ENCODE measurements around the gene NOD2. TPM values are rescaled to one million over a fixed set of nuclear protein-coding genes. Genes with fewer than 3 reads are reported as not detected.

Gene NOD2
- total RNA-seq, 1 experiment from 2014 or later: 5.4 TPM

DNA sequence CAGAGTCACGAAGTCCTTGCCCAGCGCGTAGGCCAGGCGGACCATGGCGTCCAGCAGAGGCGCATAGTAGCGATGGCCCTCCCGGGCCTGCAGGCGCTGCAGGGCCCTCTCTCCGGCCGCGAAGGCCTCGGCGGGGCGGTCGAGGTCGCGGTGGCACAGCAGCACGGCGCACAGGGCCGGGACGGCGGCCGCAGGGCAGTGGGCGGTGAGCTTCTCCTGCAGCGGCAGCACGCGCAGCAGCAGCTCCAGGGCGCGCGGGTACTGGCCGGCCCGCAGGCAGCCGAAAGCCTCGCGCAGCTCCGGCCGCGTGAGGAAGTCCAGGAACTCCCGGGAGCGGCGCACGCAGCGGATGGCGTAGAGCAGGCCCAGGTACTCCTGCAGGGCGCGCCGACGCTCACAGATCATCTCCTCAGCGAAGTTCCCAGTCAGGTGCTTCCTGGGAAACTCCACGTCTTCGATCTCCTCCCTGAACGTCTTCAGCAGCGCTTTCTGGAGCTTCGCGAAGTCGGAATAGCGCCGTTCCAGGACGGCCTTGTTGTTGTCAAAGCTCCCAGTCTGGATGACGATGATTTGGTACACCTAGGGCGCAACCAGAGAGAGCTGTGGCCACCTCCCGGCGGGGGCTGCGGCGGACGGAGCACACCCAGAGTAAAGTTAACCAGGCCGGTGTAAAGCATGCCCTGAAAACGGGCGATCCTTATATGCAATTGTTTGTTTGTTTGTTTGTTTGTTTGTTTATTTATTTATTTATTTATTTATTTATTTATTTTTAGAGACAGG is 19.7 kb upstream of the NOD2 start:
- peaks cover 10 to 23% of the 10 kb centered on the region in 2 experiments; a peak in 3 of 4 replicates for H3K9me3 ChIP-seq (ENCODE audit: control insufficient read depth in 1 of 2, insufficient read depth in 1 of 2, low read depth in 1 of 2, low read length in 2 of 2)
- BruUV-seq (replicated peaks): no TSS peak
- no peak overlapping the region for H3K4me2 ChIP-seq (ENCODE audit: low read length)
- H2AFZ ChIP-seq (ENCODE audit: low read depth, low read length, poor library complexity, severe bottlenecking): no peak overlapping the region
- H3K4me1 ChIP-seq (ENCODE audit: control insufficient read depth in 1 of 2, insufficient read depth in 2 of 2, low read length in 2 of 2): no peaks in the 10 kb centered on the region
- ChIA-PET RAD21 (ENCODE audit: low non-redundant PET in 1 of 2, low total read pairs in 2 of 2, uncharacterized antibody in 2 of 2, unreplicated experiment in 2 of 2) (interaction anchor here in 1 of 2 experiments (2.9 kb wide), 1 partner anchor 133 kb away, joined by 12 read pairs; no protein-coding TSS in a partner anchor), POLR2A (no interaction called here), CTCF (interaction anchor here (3.8 kb wide), 1 partner anchor 133 kb away, joined by 36 read pairs; no protein-coding TSS in a partner anchor)
- H3K4me3 ChIP-seq (replicated peaks in 1 of 2; ENCODE audit: low read depth in 1 of 2, low read length in 2 of 2): no peak overlapping the region
- H3K27ac ChIP-seq (ENCODE audit: low read depth, low read length): no peak overlapping the region
- H3K36me3 ChIP-seq (ENCODE audit: control insufficient read depth in 1 of 2, insufficient read depth in 2 of 2, low read length in 2 of 2): no peaks in the 10 kb centered on the region
- no peaks in the 10 kb centered on the region for H4K20me1 ChIP-seq (ENCODE audit: insufficient read depth)
- no peak for TF ChIP-seq JUND (IDR thresholded peaks at IDR 0.05)
- TF ChIP-seq FOSL1 (IDR thresholded peaks at IDR 0.05; ENCODE audit: low read depth): no peak
- no peak for TF ChIP-seq CTCF (IDR thresholded peaks at IDR 0.05 in 2 of 3, conservative IDR thresholded peaks at IDR 0.05 in 1 of 3; ENCODE audit: borderline replicate concordance in 1 of 3, insufficient read depth in 1 of 3, low read depth in 2 of 3, low read length in 2 of 3)
- TF ChIP-seq, protein P1, sequence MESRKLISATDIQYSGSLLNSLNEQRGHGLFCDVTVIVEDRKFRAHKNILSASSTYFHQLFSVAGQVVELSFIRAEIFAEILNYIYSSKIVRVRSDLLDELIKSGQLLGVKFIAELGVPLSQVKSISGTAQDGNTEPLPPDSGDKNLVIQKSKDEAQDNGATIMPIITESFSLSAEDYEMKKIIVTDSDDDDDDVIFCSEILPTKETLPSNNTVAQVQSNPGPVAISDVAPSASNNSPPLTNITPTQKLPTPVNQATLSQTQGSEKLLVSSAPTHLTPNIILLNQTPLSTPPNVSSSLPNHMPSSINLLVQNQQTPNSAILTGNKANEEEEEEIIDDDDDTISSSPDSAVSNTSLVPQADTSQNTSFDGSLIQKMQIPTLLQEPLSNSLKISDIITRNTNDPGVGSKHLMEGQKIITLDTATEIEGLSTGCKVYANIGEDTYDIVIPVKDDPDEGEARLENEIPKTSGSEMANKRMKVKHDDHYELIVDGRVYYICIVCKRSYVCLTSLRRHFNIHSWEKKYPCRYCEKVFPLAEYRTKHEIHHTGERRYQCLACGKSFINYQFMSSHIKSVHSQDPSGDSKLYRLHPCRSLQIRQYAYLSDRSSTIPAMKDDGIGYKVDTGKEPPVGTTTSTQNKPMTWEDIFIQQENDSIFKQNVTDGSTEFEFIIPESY (IDR thresholded peaks at IDR 0.05; ENCODE audit: extremely low read depth, insufficient replicate concordance, low read length): no peak
- TF ChIP-seq, protein P2, sequence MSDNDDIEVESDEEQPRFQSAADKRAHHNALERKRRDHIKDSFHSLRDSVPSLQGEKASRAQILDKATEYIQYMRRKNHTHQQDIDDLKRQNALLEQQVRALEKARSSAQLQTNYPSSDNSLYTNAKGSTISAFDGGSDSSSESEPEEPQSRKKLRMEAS (IDR thresholded peaks at IDR 0.05): no peak
- no peak for TF ChIP-seq POLR2AphosphoS5 (IDR thresholded peaks at IDR 0.05; ENCODE audit: low read depth, low read length)
- no peak for TF ChIP-seq ZNF274 (IDR thresholded peaks at IDR 0.05; ENCODE audit: low read depth, low read length)
- no peak for TF ChIP-seq YY1 (IDR thresholded peaks at IDR 0.05; ENCODE audit: extremely low read depth, insufficient replicate concordance, low read depth, low read length)
- TF ChIP-seq REST (IDR thresholded peaks at IDR 0.05; ENCODE audit: low read depth): no peak
- no peak for TF ChIP-seq EGR1 (IDR thresholded peaks at IDR 0.05; ENCODE audit: low read depth)
- TF ChIP-seq EZH2 (IDR thresholded peaks at IDR 0.05): no peak
- no peak for TF ChIP-seq RAD21 (IDR thresholded peaks at IDR 0.05; ENCODE audit: low read depth)
- no peak for TF ChIP-seq ATF3 (IDR thresholded peaks at IDR 0.05)
- TF ChIP-seq ZFX (IDR thresholded peaks at IDR 0.05): no peak
- TF ChIP-seq CBX3 (IDR thresholded peaks at IDR 0.05; ENCODE audit: low read depth): no peak
- no peak for TF ChIP-seq POLR2A (IDR thresholded peaks at IDR 0.05; ENCODE audit: borderline replicate concordance, extremely low read depth, insufficient read depth, insufficient read length)
- TF ChIP-seq EZH2phosphoT487 (IDR thresholded peaks at IDR 0.05; ENCODE audit: borderline replicate concordance): no peak
- TF ChIP-seq CEBPB (IDR thresholded peaks at IDR 0.05; ENCODE audit: low read depth): no peak
- no peaks in the 10 kb centered on the region for H3K79me2 ChIP-seq (ENCODE audit: insufficient read depth, low read length)
- no peaks in the 10 kb centered on the region for H3K9me2 ChIP-seq (ENCODE audit: insufficient read depth)
- no peak overlapping the region for H3K9ac ChIP-seq (ENCODE audit: low read length)
- ATAC-seq (no peak), DNase-seq (ENCODE audit: low read depth, low spot score) (no peak)
- no peaks in the 10 kb centered on the region for H3K27me3 ChIP-seq (ENCODE audit: insufficient read depth, low read length)
- intact Hi-C loops (cut with micrococcal nuclease): loop anchor here (10.0 kb wide), 2 partner anchors 539 to 1311 kb away; no protein-coding TSS in a partner anchor
